ENCODE data around the gene GALNT2. TPM values are rescaled to one million over a fixed set of nuclear protein-coding genes. Genes with fewer than 3 reads are reported as not detected.

The GALNT2 gene
- total and polyA plus RNA-seq, 12 donors, result 22.3 to 220 (median 85.7) TPM

DNA sequence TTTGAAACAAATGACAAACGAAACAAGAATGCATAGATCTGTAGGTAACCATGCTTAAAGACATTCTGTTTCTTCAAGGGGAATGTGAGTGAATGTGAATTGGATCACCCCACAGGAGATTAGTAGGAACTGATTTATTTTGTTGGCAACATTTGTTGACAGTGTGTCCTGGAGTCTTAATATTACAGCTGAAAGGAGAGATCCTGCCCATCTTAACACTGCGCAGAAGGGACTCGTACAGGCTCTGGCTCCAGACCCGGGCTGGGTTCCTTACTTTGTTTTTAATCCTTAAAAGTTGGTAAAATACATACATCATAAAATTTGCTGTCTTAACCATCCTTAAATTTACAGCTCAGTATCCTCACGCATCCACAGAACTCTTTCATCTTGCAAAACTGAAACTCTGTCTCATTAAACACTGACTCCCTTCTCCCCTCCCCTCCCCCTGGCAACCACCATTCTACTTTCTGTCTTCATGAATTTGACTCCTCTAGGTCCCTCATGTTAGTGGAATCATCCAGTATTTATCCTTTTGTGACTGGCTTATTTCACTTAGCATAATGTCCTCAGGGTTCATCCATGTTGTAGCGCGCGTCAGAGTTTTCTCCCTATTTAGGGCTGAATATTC lies 74.1 kb downstream of the GALNT2 start:
- no peak for DNase-seq
- WGBS, 4 donors, result 90 to 97% (median 94%) methylated on average over 8 of the region's 8 CpGs
- Histone ChIP-seq H3K4me1 (replicated peaks in 1 of 2) (peaks cover 13 to 48% of the 10 kb centered on the region in 2 donors), H3K27me3 (no peaks in the 10 kb centered on the region), H3K27ac (no peak overlapping the region), H3K4me3 (no peak overlapping the region), H3K9me3 (replicated peaks in 1 of 3) (no peaks in the 10 kb centered on the region), H3K36me3 (replicated peaks in 1 of 2) (no peaks in the 10 kb centered on the region)
- no peak for TF ChIP-seq POLR2A (IDR thresholded peaks at IDR 0.05)
- TF ChIP-seq, protein P1, sequence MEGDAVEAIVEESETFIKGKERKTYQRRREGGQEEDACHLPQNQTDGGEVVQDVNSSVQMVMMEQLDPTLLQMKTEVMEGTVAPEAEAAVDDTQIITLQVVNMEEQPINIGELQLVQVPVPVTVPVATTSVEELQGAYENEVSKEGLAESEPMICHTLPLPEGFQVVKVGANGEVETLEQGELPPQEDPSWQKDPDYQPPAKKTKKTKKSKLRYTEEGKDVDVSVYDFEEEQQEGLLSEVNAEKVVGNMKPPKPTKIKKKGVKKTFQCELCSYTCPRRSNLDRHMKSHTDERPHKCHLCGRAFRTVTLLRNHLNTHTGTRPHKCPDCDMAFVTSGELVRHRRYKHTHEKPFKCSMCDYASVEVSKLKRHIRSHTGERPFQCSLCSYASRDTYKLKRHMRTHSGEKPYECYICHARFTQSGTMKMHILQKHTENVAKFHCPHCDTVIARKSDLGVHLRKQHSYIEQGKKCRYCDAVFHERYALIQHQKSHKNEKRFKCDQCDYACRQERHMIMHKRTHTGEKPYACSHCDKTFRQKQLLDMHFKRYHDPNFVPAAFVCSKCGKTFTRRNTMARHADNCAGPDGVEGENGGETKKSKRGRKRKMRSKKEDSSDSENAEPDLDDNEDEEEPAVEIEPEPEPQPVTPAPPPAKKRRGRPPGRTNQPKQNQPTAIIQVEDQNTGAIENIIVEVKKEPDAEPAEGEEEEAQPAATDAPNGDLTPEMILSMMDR (IDR thresholded peaks at IDR 0.05), result no peak
- intact Hi-C loops (cut with DNase I), result no loop called here

DNA sequence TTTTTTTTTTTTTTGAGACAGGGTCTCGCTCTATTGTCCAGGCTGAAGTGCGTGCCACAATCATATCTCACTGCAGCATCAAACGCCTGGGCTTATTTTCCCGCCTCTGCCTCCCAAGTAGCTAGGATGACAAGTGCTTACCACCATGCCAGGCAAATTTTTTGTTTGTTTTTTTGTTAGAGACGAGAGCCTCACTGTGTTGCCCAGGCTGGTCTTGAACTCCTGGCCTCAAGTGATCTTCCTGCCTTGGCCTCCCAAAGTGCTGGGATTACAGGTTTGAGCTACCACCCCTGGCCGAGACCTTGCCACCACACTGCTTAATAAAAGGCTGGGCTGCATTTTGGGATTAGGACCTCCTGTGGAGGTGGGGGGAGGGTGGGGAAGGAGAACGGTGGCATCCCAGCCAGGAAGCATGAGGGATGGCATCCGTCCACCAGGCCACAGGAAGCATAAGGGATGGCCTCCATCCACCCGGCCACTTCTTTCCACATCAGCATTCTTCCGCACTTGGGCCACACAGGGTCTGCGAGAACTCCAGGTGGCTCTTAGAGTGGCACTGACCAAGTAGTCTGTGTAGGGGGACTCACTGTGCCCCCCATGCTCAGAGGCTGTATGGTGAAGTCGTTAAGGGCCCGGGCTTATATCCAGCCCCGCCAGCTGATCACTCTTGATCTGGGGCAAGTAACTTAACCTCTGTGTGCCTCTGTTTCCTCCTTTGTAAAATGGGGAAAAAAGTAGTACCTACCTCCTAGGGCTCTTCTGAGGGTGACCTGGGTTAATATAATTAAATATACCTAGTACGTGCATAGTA lies 75.0 kb downstream of the GALNT2 start:
- 85 to 93% (median 92%) methylated on average over 14 to 15 of the region's 15 CpGs for whole genome bisulfite sequencing, 4 donors
- Histone ChIP-seq H3K27ac (no peak overlapping the region), H3K36me3 (replicated peaks in 1 of 2) (no peaks in the 10 kb centered on the region), H3K4me3 (no peak overlapping the region), H3K4me1 (replicated peaks in 1 of 2) (peaks cover 11 to 48% of the 10 kb centered on the region in 2 donors), H3K27me3 (no peaks in the 10 kb centered on the region), H3K9me3 (replicated peaks in 1 of 3) (no peaks in the 10 kb centered on the region)
- intact Hi-C loops (cut with DNase I), result no loop called here
- DNase-seq, result no peak
- TF ChIP-seq, protein P1 (IDR thresholded peaks at IDR 0.05), result no peak

DNA sequence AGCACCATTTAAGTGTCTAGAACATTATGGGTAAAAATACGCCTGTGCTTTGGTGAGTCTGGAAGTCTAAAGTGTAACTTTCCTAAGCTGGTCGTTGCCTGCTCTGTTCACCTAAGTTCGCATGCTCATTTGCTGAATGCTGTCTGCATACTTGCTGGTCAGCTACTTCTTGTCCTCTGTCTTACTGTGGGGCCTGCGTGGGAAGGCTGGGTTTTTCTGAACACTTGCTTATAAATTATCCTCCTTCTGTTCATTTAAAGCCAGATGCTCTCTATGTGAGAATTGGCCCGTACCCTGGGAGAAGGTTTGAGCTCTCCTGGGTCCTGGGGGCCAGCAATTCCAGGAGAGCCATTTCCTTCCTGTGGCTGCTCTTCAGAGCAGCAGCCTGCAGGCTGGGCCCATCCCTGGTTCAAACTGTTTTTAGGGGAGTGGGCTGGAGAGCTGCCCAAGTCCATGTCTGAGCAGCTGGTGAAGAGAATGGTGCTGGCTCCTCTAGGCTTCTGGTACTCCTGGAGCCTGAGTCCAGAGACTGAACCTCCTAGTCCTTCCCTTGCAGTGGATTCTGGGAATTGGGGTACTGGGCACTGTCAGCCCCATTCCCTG lies 75.7 kb downstream of the GALNT2 start:
- H3K4me1 ChIP-seq (replicated peaks in 1 of 2), result peaks cover 14 to 48% of the 10 kb centered on the region in 2 donors

DNA sequence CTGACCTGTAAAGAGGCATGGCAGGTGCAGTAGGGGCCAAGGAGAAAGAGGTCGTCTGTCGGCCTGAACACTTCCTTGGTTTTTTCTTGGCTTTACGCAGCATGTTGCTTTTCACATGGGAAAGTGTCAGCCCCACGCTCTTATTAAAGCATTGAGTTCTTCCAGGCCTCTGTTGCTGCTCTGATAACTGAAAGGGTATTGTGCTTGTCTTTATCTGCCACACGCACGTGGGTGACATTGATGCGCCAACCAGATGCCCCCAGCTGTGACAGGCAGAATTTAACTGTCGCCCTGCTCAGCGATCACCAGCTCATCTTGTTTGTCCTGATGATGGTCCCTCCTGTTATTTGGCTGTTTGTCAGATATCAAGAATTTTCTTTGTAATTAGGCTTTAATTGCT lies 76.5 kb downstream of the GALNT2 start:
- WGBS, 4 donors, result 84 to 88% (median 86%) methylated on average over 9 of the region's 9 CpGs
- Histone ChIP-seq H3K27me3 (no peaks in the 10 kb centered on the region), H3K4me1 (replicated peaks in 1 of 2) (peaks cover 14 to 50% of the 10 kb centered on the region in 2 donors), H3K4me3 (no peak overlapping the region), H3K36me3 (replicated peaks in 1 of 2) (no peaks in the 10 kb centered on the region), H3K27ac (peak overlapping the region in 1 of 5 donors; percentile 26), H3K9me3 (replicated peaks in 1 of 3) (no peaks in the 10 kb centered on the region)
- intact Hi-C loops (cut with DNase I), result no loop called here
- TF ChIP-seq, protein P1 (IDR thresholded peaks at IDR 0.05), result no peak
- TF ChIP-seq POLR2A (IDR thresholded peaks at IDR 0.05), result no peak
- DNase-seq, result peak in 1 of 7 donors; percentile 78

More for the DNA sequence above, 75.7 kb downstream of the GALNT2 start:
- WGBS, 4 donors, result 64 to 83% (median 76%) methylated on average over 5 of the region's 5 CpGs
- TF ChIP-seq POLR2A (IDR thresholded peaks at IDR 0.05), result no peak
- TF ChIP-seq, protein P1 (IDR thresholded peaks at IDR 0.05), result no peak
- Histone ChIP-seq H3K9me3 (replicated peaks in 1 of 3) (no peaks in the 10 kb centered on the region), H3K4me3 (no peak overlapping the region), H3K27ac (no peak overlapping the region), H3K36me3 (replicated peaks in 1 of 2) (no peaks in the 10 kb centered on the region), H3K27me3 (no peaks in the 10 kb centered on the region)
- DNase-seq, result no peak
- intact Hi-C loops (cut with DNase I), result no loop called here

All from adrenal gland (tissue), 12 donors.